ENCODE data around the gene SLC38A4. TPM values are rescaled to one million over a fixed set of nuclear protein-coding genes. Genes with fewer than 3 reads are reported as not detected.
A peak's percentile ranks its signal among the peaks of the same experiment; 100 is the strongest.

The SLC38A4 gene
- total RNA-seq, 1 donor from 2014 or later, result 0.29 TPM

DNA sequence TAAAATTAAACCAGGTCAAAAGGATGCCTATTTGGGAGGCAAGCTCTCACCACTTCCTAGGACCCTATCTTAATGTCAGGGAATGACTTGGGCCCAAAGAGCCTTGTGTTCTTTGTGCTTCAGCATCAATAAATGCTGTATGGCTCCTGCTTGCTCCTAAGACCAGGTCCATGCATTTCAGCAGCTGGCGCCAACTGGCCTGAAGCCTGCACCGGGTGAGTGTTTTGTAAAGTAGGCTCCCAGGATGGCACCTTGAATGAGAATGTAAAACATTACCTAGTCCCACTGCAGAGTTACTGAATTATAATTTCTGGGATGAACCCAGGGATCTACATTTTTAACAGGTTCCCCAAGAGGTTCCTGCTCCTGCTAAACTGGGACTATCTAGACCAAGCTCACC is 16.1 kb upstream of the SLC38A4 start:
- no peak overlapping the region for H3K27ac Mint-ChIP-seq
- TF ChIP-seq, protein P1, sequence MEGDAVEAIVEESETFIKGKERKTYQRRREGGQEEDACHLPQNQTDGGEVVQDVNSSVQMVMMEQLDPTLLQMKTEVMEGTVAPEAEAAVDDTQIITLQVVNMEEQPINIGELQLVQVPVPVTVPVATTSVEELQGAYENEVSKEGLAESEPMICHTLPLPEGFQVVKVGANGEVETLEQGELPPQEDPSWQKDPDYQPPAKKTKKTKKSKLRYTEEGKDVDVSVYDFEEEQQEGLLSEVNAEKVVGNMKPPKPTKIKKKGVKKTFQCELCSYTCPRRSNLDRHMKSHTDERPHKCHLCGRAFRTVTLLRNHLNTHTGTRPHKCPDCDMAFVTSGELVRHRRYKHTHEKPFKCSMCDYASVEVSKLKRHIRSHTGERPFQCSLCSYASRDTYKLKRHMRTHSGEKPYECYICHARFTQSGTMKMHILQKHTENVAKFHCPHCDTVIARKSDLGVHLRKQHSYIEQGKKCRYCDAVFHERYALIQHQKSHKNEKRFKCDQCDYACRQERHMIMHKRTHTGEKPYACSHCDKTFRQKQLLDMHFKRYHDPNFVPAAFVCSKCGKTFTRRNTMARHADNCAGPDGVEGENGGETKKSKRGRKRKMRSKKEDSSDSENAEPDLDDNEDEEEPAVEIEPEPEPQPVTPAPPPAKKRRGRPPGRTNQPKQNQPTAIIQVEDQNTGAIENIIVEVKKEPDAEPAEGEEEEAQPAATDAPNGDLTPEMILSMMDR (IDR thresholded peaks at IDR 0.05; ENCODE audit: unreplicated experiment), result no peak
- peaks cover 6% of the 10 kb centered on the region for H3K9me3 Mint-ChIP-seq
- H3K27me3 Mint-ChIP-seq (ENCODE audit: low read depth), result peaks cover 5% of the 10 kb centered on the region
- no peak for DNase-seq (ENCODE audit: low spot score in 2 of 2, unreplicated experiment in 2 of 2)
- H3K4me3 Mint-ChIP-seq, result no peak overlapping the region
- no peaks in the 10 kb centered on the region for H3K36me3 Mint-ChIP-seq
- H3K4me1 Mint-ChIP-seq, result no peaks in the 10 kb centered on the region

DNA sequence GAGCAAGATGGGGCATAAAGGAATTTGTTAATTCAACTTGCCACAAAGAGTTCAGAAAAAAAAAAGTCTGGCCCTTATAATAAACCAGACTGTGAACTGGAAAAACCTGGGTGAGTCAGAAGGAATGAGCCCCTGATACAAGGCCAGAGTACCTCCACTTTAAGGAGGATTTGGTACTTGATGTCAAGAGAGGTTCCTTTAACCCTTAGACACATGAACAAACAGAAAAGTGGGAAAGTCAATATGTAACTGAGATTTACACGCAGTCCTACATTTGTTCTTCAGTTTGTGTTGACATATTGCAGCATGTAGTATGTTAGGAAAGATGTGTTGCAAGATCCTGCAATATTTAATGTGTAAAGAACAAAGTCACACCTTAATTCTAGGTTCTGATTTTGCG is 14.2 kb upstream of the SLC38A4 start:
- no peak for DNase-seq (ENCODE audit: low spot score in 2 of 2, unreplicated experiment in 2 of 2)
- H3K27me3 Mint-ChIP-seq (ENCODE audit: low read depth), result peaks cover 16% of the 10 kb centered on the region
- no peak overlapping the region for H3K4me3 Mint-ChIP-seq
- H3K9me3 Mint-ChIP-seq, result peaks cover 7% of the 10 kb centered on the region
- no peaks in the 10 kb centered on the region for H3K4me1 Mint-ChIP-seq
- H3K27ac Mint-ChIP-seq, result no peak overlapping the region
- TF ChIP-seq, protein P1 (IDR thresholded peaks at IDR 0.05; ENCODE audit: unreplicated experiment), result no peak
- no peaks in the 10 kb centered on the region for H3K36me3 Mint-ChIP-seq

DNA sequence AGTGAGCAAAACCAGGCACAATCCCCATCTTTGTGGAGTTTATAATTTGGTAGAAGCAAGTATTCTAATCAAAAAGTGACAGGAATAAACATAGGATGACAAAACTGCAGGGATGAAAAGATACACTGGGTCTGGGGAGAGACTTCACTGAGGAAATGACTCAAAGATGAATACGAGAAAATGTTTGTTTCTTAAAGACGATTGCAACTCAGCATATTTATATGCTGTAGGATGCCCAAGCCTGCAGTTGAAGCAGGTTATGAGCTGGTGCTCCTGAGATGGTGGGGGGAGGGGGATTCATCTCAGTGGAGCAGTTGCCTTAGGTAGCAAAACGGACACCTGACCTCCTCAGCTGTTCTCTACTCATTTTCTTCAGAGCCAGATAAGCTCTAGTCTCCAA is 13.4 kb upstream of the SLC38A4 start:
- Mint-ChIP-seq H3K4me1 (no peaks in the 10 kb centered on the region), H3K27ac (no peak overlapping the region), H3K36me3 (no peaks in the 10 kb centered on the region), H3K27me3 (ENCODE audit: low read depth) (peaks cover 22% of the 10 kb centered on the region), H3K9me3 (peaks cover 7% of the 10 kb centered on the region), H3K4me3 (no peak overlapping the region)
- DNase-seq (ENCODE audit: low spot score in 2 of 2, unreplicated experiment in 2 of 2), result no peak
- TF ChIP-seq, protein P1 (IDR thresholded peaks at IDR 0.05; ENCODE audit: unreplicated experiment), result no peak

DNA sequence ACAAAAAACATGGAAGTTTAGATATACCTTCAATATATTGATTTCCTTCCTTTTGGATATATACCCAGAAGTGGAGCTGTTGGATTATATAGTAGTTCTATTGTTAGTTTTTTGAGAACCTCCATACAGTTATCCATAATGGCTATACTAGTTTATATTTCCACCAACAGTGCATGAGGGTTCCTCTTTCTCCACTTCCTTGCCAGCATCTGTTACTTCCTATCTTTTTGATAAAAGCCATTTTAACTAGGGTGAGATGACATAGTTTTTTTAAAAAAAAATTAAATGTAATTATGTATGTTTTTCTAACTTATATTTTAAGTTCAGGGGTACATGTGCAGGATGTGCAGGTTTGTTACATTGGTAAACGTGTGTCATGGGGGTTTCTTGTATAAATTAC is 10.0 kb upstream of the SLC38A4 start:
- Mint-ChIP-seq H3K4me1 (peaks cover 12% of the 10 kb centered on the region), H3K27ac (no peak overlapping the region), H3K9me3 (peaks cover 7% of the 10 kb centered on the region), H3K36me3 (no peaks in the 10 kb centered on the region), H3K4me3 (no peak overlapping the region), H3K27me3 (ENCODE audit: low read depth) (peaks cover 55% of the 10 kb centered on the region)
- DNase-seq (ENCODE audit: low spot score in 2 of 2, unreplicated experiment in 2 of 2), result no peak
- TF ChIP-seq, protein P1 (IDR thresholded peaks at IDR 0.05; ENCODE audit: unreplicated experiment), result no peak

DNA sequence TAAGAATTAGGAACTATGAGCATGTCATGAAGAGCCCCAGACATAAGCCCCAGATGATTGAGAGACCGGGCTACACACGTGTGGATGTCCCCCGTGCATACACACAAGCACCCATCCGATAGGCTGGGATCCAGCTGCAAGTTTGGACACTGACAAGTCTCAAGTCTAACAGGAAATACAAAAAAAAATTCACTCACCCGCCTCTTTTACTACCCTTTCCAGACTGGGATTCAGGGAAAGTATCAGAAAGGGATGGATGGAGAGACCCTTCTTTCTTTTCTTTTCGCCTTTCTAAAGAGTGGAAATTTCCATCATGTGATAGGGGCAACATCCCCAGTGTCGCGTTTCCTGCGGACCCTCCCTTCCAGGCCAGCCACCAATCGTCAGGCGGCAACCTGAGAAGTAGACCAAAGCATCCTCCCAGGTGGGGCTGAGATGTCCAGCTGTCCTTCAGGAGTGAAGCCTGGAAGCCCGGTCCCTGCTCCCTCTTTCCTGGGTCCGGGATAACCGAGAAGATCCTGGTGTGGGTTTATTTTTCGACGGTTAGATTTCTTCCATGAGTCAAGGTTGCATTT is 6.4 kb upstream of the SLC38A4 start:
- peak overlapping the region; percentile 59 for H3K4me3 Mint-ChIP-seq
- H3K4me1 Mint-ChIP-seq, result peaks cover 14% of the 10 kb centered on the region
- H3K27ac Mint-ChIP-seq, result no peak overlapping the region
- no peaks in the 10 kb centered on the region for H3K36me3 Mint-ChIP-seq
- peaks cover 88% of the 10 kb centered on the region for H3K27me3 Mint-ChIP-seq (ENCODE audit: low read depth)
- peaks cover 7% of the 10 kb centered on the region for H3K9me3 Mint-ChIP-seq
- DNase-seq (ENCODE audit: low spot score in 2 of 2, unreplicated experiment in 2 of 2), result no peak
- TF ChIP-seq, protein P1 (IDR thresholded peaks at IDR 0.05; ENCODE audit: unreplicated experiment), result no peak

All from mesothelial cell of epicardium (in vitro differentiated cells).